NB4 (cell line): ENCODE measurements around the gene NT5DC1.

Experiments used
- POLR2A ChIP-seq: IDR thresholded peaks from 2 replicates; pipeline ENCODE4 v1.6.1; 2011; ENCODE audit warnings: mild to moderate bottlenecking; ENCODE audit not compliant: insufficient read length; ENCODE audit errors: extremely low read depth
- TF ChIP-seq, protein P1 (sequence below): IDR thresholded peaks from one replicate; pipeline ENCODE4 v1.5.1; 2012; ENCODE audit warnings: low read depth, low read length

DNA sequence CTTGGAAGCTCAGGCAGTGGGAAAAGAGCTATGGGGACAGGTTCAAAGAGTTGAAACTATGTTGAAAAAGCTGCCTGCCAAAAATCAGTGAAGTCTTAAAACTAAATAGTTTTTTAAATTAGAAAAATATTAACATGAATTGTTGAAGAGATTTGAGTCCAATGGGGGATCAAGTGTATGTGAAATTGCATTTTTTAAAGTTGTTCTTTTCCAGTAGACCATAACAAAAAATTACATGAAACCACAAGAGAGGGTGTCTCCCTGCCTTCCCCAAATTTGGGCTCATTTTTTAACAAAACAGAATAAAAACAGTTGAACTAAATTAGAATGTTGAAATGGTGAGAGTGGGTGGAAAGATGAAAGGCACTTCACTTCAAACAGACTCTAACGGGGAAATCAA is 56.7 kb downstream of the NT5DC1 start:
- TF ChIP-seq, protein P1, sequence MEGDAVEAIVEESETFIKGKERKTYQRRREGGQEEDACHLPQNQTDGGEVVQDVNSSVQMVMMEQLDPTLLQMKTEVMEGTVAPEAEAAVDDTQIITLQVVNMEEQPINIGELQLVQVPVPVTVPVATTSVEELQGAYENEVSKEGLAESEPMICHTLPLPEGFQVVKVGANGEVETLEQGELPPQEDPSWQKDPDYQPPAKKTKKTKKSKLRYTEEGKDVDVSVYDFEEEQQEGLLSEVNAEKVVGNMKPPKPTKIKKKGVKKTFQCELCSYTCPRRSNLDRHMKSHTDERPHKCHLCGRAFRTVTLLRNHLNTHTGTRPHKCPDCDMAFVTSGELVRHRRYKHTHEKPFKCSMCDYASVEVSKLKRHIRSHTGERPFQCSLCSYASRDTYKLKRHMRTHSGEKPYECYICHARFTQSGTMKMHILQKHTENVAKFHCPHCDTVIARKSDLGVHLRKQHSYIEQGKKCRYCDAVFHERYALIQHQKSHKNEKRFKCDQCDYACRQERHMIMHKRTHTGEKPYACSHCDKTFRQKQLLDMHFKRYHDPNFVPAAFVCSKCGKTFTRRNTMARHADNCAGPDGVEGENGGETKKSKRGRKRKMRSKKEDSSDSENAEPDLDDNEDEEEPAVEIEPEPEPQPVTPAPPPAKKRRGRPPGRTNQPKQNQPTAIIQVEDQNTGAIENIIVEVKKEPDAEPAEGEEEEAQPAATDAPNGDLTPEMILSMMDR: no peak
- TF ChIP-seq POLR2A: no peak
